WTC11 (cell line): ENCODE measurements around the gene EBF3.

Experiments used
- TF ChIP-seq, protein P1 (sequence below): fragments of 200-600 bp; IDR thresholded peaks from 2 replicates; pipeline ENCODE4 v1.8.0; 2022; ENCODE audit warnings: antibody characterized with exemption
- TF ChIP-seq, protein P2 (sequence below): sonication (generic); formaldehyde crosslinking; IDR thresholded peaks from 2 replicates; pipeline ENCODE4 v1.8.0; 2023; ENCODE audit warnings: mild to moderate bottlenecking, missing genetic modification reagents
- TF ChIP-seq, protein P3 (sequence below): sonication (generic); formaldehyde crosslinking; IDR thresholded peaks from 2 replicates; pipeline ENCODE4 v1.8.0; 2022; ENCODE audit warnings: mild to moderate bottlenecking, missing genetic modification reagents

DNA sequence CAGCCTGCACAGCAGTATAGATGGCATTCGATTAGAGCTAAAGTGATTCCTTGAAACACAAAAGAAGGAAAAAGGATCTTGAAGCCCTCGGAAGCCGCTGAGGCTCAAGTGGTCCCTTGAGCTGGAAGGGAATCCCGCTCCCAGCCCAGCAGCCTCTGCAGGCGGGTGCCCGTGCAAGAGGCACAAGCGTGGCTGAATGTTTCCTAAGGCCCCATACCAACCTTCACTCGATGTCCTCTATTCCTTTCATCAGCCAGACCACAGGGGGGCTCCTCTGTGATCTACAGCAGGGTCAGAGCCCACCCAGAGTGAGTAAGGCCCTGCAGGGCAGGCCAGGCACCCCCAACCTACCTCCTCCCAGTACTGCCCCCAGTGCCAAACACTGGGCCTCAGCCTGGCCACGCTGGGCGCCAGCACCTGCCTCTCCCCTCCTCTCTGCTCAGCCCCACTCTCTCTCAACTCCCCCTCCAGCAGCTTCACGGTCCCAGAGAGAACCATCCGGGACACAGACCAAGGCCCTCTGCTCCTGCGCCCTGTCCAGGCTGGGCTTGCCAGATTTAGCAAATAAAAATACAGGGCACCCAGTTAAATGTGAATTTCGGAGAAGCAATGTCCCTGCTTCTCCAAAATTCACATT, 30.5 kb downstream of the EBF3 start:
- TF ChIP-seq, protein P1, sequence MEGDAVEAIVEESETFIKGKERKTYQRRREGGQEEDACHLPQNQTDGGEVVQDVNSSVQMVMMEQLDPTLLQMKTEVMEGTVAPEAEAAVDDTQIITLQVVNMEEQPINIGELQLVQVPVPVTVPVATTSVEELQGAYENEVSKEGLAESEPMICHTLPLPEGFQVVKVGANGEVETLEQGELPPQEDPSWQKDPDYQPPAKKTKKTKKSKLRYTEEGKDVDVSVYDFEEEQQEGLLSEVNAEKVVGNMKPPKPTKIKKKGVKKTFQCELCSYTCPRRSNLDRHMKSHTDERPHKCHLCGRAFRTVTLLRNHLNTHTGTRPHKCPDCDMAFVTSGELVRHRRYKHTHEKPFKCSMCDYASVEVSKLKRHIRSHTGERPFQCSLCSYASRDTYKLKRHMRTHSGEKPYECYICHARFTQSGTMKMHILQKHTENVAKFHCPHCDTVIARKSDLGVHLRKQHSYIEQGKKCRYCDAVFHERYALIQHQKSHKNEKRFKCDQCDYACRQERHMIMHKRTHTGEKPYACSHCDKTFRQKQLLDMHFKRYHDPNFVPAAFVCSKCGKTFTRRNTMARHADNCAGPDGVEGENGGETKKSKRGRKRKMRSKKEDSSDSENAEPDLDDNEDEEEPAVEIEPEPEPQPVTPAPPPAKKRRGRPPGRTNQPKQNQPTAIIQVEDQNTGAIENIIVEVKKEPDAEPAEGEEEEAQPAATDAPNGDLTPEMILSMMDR = no peak
- TF ChIP-seq, protein P2, sequence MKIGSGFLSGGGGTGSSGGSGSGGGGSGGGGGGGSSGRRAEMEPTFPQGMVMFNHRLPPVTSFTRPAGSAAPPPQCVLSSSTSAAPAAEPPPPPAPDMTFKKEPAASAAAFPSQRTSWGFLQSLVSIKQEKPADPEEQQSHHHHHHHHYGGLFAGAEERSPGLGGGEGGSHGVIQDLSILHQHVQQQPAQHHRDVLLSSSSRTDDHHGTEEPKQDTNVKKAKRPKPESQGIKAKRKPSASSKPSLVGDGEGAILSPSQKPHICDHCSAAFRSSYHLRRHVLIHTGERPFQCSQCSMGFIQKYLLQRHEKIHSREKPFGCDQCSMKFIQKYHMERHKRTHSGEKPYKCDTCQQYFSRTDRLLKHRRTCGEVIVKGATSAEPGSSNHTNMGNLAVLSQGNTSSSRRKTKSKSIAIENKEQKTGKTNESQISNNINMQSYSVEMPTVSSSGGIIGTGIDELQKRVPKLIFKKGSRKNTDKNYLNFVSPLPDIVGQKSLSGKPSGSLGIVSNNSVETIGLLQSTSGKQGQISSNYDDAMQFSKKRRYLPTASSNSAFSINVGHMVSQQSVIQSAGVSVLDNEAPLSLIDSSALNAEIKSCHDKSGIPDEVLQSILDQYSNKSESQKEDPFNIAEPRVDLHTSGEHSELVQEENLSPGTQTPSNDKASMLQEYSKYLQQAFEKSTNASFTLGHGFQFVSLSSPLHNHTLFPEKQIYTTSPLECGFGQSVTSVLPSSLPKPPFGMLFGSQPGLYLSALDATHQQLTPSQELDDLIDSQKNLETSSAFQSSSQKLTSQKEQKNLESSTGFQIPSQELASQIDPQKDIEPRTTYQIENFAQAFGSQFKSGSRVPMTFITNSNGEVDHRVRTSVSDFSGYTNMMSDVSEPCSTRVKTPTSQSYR (CRISPR knock-in tag) = no peak
- TF ChIP-seq, protein P3, sequence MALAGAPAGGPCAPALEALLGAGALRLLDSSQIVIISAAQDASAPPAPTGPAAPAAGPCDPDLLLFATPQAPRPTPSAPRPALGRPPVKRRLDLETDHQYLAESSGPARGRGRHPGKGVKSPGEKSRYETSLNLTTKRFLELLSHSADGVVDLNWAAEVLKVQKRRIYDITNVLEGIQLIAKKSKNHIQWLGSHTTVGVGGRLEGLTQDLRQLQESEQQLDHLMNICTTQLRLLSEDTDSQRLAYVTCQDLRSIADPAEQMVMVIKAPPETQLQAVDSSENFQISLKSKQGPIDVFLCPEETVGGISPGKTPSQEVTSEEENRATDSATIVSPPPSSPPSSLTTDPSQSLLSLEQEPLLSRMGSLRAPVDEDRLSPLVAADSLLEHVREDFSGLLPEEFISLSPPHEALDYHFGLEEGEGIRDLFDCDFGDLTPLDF (CRISPR knock-in tag) = no peak
